Stimulated activated CD8-positive, alpha-beta memory T cell treated with anti-CD3 and anti-CD28 coated beads, Interleukin-15, amount 100 ng/mL, for 24 hours (primary cell): ENCODE results near the gene CTR9.

Experiments used
- DNase-seq: peaks from one replicate; pipeline ENCODE4 v3.0.0-alpha.2; 2020; ENCODE audit warnings: low read depth

CTR9 gene

DNA sequence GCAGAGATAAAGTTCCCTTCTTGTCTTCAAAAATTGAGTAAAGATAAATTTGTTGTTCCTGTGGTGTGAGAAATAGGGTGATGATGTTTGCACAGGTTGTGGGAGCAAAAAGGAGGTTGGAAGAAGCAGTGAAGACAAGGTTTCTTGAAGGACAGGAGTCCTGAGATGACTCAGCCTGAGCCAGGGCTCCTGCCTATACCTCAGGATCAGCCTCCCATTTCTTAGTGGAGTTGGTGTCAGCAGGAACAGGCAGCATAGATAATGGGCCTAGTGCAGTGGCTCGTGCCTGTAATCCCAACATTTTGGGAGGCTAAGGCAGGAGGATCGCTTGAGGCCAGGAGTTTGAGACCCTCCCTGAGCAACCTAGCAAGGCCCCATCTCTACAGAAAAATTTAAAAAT, 29.0 kb downstream of the CTR9 start:
- DNase-seq, result no peak

DNA sequence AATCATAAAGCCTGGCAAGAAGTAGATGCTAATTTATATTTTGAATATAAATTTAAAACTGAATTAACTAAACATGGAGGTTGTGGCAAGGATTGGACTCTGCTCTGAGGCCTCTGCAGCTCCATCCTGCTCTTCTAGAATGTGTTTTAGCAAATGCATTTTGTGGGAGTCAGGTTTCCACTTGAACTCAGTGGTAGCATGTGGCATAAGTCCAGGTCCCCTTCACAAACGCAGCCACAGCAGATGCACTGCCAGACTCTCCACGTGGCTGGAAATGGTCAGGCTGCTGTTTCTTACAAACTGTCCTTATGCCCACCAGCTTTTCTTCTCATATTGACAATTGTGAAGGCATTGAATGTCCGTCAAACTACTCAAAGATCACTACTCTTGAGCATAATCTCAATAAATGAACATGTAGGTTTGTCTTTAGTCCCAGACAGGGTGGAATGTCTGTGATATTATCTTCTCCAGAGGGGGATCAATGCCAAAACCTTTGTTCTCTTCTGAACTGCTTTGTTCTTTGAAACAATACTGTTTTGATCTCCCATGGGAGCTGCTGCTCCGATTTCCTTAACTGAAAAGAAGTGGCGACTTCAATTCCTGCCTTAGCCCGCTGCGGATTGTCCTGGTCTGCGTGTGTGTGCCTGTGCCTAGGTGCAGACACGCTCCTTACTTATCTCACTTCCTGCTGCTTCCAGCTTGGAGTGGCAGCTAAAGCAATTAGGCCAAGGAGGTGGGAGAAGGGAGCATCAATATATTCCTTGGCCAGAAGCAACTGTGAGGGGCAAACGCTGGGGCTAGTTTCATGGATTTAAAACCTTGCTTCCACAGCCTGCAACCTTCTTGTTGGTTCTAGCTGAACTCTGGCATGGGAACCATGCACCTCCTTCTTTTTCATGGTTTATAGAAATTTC, 33.4 kb downstream of the CTR9 start:
- DNase-seq, result no peak

DNA sequence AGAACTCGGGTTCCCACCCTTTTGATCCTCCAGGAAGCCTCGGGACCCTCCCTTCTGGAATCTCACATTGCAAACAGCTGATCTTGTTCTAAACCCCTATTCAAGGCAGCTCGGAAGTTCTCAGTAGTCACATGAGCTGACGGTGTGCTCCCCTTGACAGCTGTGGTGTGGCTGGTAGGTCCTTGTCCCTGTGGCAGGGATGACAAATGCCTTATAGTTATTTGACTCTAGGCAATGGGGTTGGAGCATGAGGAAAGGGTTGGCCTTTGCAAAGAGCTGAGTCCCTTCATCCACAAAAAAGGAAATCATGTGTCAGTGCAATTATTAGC, 34.1 kb downstream of the CTR9 start:
- DNase-seq, result no peak

DNA sequence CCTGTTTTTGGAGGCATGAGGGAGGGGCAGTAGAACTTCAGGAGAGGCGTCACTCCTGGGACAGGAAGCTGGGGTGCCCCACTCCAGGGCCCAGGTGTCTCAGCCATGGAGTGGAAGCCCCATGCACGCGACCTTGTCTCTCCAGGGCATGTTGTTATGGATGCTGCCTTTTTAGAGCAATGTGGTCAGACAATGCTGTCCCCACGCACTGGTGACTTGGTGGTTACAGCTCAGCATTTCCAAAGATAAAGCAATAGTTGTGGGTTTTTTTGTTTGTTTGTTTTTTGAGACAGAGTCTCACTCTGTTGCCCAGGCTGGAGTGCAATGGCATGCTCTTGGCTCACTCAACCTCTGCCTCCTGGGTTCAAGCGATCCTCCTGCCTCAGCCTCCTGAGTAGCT, 35.4 kb downstream of the CTR9 start:
- no peak for DNase-seq

DNA sequence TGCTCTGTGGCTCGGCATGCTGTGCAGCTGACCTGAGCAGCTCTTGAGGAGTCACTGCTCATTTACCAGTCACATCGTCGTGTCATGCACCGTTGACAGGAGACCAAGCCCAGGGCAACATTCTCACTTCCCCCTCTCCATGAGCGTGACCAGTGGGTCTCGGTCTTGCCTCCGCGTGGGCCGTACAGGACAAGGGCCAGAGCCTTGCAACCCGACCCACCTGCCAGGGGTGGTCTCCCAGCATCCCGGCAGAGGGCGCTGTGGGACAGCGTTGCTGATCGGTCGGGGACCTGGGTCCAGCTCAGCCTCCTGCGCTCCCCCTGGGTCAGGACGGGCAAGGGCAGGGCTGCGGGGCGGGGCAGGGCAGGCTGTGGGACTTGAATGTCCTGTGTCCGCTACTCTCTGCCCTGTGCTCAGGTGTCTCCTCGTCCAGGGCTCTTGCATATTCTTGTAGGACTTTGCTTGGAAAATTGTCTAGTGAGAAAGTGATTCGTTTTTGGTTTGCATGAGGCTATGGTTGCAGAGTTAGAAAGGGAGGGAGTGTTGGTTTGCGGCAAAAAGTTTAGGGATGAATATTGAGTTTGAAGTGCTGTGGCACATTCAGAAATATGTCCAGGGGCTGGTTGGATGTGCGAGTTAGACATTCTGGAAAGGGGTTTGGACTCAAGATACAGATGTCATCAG, 41.5 kb downstream of the CTR9 start:
- DNase-seq, result peak; percentile 78

DNA sequence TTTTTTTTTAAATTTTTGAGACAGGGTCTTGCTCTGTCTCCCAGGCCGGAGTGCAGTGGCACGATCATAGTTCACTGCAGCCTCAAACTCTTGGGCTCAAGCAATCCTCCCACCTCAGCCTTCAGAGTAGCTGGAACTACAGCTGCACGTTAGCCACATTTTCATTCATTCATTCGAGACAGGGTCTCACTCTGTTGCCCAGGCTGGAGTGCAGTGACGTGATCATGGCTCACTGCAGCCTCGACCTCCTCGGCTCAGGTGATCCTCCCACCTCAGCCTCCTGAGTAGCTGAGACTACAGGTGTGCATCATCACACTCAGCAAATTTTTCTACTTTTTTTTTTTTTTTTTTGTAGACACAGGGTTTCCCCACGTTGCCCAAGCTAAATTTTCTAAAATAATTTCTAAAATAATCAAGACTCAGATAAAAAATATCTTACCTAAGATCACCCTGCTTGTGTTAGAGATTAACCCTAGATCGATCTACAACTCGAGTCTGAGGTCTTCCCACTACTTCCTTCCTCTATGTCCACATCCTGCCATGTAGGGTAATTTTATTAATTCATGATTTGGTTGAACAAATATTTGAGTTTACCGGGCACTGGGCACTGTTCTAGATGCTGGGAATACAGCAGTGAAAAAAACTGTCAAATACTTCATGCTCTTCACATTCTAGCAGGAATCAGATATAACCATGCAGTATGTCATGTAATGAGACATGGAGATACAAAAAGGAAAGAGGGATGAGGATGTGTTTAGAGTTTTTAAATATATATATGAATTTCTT, 42.6 kb downstream of the CTR9 start:
- DNase-seq, result no peak

DNA sequence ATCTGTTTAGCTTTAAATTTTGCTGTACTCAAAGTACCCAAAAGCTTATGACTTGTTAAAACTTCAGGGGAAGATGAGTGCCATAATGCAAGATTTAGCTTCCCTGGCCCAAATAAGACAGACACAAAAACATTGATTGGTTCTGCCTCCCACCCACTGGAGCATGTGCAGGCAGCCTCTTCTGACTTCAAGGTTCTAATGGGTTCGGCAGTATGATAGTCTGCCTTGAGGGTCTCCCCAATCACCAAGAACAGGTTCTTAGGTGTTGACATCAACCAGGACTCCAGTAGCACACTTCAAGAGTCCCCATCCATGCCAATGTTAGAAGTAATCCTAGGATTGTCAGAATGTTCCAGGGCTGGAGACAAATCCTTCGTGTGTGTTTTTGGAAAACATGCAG, 45.1 kb downstream of the CTR9 start:
- DNase-seq, result no peak

DNA sequence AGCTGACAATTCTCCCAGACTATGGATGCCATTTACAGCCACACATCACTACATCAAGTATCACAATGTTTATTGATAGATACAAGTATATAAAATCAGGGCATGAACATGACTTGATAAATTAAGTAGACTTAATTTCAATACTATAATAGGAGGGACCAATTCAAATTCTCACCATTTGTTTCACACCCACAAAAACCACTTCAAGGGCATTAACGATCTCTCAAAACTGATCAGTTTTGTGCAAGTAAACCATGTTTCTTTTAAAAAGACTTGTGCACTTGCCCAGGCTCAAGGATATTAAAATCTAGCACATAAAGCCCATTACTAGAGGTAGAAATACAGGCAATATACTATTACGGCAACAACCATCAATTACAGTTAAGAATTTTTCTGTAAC, 46.0 kb downstream of the CTR9 start:
- no peak for DNase-seq

DNA sequence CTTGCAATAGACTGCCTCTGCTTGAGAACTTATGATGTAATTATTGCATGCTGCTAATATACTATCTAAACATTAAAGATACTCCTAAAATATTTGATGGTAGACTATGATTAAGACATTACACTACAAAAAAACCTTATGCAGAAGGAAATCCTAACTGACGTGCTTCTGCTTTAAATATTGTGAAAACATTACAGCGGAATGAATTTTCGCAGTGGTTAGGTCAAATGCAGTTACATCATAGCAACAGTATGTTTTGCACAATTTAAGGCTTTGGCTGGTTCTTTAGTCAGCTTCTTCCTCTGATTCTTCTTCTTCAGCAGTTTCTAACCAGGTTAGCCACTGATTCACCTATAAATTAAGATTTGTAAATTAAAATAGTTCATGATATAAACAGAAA, 46.5 kb downstream of the CTR9 start:
- DNase-seq, result no peak

DNA sequence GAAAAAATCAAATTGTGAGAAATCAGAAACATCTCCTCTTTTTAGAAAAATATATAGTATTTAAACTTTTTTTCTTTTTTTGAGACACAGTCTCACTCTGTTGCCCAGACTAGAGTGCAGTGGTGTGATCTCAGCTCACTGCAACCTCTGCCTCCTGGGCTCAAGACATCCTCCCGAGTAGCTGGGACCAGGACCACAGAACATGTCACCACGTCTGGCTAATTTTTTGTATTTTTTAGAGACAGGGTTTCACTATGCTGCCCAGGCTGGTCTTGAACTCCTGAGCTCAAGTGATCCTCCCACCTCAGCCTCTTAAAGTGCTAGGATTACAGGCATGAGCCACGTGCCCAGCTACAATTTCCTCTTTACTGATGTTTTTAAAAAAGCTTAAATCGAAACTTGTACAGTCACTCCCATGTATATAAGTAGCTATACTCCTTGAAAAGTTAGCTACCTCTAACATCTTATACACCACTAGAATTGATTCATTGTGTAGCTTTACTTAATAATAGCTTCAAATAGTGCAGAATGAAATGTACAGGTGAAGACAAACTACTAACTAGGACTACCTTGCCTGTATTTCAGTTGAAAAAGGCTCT, 47.4 kb downstream of the CTR9 start:
- no peak for DNase-seq

DNA sequence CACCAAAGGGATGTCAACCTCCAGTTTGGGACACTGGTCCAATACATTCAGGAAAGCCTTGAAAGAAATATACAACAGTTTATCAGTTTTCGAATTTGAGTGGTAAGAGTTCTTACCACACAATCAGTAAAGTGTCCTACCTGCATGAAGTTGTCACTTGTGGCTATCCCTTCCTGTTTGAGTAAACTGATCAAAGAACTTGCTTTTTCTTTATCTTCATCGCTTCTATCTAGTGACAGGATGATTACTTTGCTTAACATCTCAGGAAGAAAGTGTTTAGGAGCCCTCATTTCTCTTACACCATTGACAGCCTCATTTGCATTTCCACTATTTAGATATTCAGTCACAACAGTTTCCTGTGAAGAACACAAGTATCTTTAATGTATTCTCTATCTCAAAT, 49.2 kb downstream of the CTR9 start:
- no peak for DNase-seq

DNA sequence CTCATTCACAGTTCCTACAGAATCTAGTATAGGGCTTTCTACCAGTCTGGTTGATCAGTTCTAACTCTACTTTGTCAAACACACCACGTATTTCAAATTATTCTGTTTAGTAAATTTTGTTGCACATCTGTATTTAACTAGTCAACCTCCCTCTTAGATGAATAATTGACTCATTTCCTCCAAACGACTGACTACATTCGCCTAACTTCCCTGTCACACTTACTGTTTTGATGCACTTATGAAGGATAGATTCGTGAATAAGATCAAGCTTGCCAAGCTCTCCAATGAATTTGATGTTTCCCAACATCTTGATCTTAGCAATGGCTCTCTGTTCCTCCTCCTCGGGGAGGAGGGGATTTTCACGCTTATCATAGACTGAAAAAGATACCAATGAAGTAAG, 52.6 kb downstream of the CTR9 start:
- no peak for DNase-seq

DNA sequence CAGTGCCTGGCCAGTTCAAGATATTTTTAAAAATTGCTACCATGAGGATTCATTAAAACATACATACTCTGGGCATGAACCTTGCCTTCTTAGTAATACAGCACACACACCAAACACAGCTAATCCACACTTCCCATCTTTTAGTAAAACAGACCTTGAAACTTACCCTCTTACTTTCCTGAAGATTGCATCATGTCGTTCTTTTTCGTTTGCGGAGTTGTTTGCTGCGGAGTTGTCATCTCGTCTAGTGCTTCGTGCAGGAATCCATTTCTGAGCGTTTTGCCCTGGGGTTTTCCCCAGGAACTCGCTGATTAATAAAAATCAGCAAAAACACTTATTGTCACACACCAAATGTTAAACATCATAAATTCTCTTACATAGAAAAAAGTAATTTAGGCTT, 54.7 kb downstream of the CTR9 start:
- DNase-seq, result no peak

DNA sequence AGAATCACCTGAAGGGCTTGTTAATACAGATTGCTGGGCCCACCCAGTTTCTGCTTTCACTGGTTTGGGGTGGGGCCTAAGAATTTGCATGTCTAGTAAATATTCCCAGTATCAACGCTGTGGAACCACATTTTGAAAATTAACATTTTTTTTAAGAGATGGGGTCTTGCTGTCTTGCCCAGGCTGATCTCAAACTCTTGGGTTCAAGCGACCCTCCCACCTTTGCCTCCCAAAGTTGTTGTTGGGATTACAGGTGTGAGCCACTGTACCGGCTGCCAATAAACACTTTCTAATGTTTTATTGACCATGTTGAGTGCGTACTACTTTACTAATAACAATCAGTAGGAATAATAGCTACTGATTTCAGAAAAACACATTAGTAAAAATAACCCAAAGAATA, 55.2 kb downstream of the CTR9 start:
- no peak for DNase-seq

DNA sequence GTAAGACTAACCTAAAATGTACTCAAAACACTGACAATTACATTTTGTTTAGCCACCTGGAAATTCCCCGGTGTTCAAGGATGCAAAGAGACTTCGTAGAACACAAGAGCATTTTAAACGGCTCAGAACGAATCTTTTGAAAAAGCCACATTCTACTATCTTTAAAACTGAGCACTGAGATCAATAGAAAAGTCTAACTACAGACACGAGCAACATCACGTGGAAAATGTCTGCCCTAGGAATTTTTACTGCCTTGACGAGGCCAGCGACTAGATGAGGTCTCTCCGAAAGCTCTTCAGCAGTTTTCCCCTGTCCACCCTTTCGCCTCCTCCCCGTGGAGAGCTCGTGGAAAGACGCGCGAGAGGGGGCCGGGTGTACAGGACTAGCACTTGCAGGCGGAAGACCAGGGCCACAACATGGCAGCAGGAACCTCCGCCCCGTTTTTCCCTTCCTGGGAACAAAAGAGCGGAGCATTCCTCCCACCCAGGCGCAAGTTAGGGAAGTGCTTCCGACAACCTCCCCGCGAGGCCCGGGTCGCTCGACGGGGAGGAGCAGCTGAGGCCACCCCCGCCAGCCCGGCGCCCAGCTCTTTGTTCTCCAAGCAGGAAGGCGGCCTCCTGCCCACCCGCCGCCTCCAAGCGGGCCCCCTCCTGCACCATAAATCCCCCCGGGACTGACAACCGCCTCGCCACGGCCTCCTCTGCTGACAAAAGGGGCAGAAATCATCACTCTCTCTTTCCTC, 56.6 kb downstream of the CTR9 start:
- DNase-seq, result peak; percentile 13

DNA sequence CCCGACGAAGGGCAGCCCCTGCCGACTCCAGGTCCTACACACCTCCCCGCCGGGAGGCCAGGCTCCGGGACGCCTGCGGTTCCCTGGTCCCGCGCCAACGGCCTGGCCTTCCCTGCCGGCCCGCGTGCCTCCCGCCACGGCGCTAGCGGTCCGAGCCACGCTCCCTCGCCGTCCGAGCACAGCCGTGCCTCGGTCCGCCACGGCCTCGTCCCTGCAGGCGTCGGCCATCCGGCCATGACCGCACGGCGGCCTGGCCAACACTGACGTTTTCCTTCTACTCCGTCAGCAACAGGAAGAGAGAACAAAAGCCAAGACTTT, 57.1 kb downstream of the CTR9 start:
- peak; percentile 13 for DNase-seq

DNA sequence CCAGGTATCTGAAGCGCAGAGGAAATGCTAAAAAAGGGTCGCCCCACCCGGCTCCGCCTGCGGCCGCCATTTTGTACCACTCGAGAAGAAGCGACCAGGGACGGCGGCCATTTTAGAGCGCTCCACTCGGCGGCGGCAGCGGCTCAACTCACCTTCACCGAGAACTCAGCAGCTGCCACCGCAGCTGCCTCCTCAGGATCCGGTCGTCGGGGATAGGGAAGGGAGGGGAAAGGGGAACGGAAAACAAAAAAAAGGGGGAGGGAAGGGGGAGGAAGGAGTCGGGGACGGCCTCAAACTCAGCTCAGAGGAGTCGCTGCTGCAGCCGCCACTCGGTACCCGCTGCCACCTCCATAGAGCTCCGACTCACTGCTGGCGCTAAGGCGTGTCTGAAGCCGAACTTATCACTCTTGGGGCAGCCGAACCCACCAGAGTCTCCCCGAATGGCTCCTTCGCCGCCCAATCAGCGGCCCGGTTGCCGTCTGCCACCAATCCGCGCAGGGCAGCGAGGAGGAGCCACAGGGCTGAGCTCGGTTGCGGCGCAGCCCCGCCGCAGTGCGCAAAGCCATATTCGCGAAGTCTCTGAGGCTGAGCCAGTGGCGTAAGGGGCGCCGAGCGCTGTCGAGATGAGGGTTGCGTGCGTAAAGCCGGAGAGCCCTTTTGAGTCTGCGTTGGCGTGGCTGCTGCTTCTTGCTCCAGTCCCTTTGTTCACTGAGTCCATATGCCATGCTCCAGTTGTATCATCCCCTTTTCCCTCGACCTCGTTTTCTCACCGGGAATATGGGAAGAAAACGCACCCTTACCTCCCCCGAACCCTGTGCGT, 57.7 kb downstream of the CTR9 start, which contains the start of gene EIF4G2:
TSS of gene EIF4G2 (minus strand) at position 374 of the 820 bp plus-strand sequence.
- DNase-seq, result peak; percentile 93

DNA sequence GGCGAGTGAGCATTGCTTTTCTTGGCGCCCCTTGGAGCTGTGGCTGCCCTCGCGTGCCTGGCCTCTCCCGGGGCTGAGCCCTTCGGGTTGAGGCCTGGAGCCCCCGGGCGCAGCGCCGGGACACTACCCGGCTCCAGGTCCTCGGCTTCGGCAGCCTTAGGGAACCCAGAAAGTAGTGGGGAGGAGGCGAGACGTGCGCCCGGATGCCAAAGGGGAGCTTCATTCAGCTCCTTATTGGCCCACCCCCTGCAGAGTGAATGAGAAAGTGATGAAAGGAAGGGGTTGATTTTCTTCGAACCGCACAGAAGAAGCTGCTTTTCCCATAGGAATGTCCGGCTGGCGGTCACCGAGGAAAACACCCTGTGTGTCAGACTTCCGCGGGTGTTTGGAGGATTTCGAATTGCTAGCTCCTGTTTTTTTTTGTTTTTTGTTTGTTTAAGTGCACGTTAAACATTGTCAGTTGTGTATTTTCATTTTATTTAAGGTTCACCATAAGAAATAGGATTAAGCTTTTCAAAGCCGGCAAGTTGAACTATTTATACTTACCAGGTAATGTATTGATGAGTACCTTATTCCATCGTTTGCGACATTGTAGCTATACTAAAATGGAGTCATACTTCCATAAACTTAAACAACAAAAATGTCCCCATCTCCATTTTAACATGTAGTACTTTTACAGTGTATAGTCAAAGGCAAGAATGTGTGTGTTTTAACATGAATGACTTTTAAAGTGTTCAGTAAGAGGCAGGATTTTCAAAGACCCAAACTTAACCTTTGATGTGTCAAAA, 58.5 kb downstream of the CTR9 start:
- peak; percentile 21 for DNase-seq

DNA sequence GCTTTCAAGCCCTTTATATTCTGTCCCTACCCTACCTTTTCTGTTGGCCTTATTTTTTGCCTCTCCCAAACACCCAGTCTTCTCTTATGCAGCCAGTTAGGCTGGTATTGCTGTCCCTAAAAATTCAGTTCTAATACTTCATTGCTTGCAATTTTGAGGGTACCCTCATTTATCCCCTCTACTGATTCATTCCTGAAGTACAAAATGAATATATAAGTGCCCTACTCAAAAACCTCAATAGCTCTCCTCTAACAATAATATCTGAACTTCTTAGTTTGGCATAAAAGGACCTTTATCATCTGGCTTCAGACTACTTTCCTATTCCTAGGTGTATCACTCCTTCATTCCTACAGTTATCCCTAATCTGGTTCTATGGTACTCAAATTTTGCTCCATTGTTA, 62.9 kb downstream of the CTR9 start:
- DNase-seq, result no peak

DNA sequence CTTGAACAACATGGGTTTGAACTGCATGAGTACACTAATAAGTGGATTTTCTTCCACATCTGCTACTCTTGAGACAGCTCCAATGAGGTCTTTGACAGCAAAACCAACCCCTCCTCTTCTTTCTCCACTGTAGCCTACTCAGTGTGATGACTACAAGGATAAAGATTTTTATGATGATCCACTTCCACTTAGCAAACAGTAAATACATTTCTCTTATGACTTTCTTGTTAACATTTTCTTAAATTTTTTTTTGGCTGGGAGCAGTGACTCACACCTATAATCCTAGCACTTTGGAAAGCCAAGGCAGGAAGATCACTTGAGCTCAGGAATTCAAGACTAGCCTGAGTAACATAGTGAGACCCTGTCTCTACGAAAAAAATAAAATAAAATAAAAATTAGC, 67.5 kb downstream of the CTR9 start:
- DNase-seq, result no peak
